Measurements from ENCODE around the gene VAPB.
"Not testable (repeated sequence)": the region's sequence is repeated elsewhere in the genome, so short reads cannot be mapped to it uniquely, and the experiment has no call there.

The VAPB gene

DNA sequence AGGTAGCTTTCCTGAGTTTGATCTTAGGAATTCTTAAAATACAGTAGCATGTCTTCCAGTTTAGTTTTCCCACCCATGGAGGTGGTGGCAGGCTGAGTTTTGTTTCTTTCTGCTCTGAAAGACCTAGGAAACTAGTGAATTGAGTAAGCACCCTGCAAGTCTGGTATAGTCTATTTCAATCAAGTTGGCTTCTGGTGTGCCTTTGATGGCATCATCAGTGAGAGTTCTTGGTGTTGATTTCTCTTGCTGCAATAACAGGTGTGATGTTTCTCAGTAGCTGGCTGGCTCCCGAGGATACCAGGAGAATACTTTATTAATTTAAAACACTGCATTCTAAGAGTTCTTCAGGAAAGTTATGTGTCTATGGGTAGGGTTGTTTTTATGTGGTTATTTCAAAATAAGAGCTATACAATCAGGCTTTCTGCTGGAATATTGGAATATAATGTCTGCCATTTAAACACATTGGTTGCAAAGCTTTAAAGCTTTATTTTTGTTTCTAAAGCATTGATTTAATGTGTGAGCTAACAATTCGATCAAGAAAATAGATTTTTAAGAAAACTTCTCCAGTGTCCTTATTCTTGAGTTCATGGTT, 19.0 kb downstream of the VAPB start:
- no peak for DNase-seq

DNA sequence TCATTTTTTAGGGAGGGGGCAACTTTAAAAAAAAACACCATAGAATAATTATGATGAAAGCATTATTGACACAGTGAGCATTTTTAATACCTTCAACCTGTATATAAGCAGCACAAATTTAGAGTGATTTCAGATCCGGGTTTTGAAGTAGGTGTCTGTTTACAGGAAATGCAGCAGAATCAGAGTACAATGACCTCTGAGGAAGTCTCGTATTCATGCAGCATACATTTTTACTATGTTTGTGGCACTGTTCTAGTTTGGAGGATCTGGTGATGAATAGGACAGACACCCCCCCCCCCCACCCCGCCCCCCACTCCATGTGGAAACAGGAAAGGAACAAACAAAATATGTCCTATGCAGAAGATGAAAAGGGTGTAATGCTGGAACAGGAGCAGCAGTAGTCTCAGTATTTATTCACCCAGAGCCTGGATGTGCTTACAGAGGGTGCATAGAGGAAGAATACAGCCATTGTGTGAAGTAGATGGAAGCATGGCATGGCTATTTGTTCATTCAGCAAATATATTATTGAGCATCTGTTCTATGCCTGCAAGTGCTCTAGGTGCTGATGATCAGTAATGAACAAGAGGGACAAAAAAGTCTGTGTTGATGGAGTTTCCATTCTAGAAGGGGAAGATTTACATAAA, 19.7 kb downstream of the VAPB start:
- no peak for DNase-seq

DNA sequence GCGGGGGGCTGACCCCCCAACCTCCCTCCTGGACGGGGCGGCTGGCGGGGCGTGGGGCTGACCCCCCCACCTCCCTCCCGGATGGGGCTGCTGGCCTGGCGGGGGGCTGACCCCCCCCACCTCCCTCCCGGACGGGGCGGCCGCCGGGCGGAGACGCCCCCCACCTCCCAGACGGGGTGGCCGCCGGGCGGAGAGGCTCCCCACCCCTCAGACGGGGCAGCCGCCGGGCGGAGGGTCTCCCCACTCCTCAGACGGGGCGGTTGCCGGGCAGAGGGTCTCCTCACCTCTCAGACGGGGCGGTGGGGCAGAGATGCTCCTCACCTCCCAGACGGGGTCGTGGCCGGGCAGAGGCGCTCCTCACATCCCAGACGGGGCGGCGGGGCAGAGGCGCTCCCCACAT, 25.2 kb downstream of the VAPB start:
- not testable (repeated sequence) for DNase-seq

DNA sequence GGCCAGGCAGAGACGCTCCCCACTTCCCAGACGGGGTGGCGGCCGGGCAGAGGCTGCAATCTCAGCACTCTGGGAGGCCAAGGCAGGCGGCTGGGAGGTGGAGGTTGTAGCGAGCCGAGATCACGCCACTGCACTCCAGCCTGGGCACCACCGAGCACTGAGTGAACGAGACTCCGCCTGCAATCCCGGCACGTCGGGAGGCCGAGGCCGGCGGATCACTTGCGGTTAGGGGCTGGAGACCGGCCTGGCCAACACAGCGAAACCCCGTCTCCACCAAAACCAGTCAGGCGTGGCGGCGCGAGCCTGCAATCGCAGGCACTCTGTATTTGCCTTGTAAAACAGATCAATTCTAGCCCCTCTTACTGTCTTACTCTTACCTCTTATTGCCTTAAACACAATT, 25.8 kb downstream of the VAPB start:
- not testable (repeated sequence) for DNase-seq

DNA sequence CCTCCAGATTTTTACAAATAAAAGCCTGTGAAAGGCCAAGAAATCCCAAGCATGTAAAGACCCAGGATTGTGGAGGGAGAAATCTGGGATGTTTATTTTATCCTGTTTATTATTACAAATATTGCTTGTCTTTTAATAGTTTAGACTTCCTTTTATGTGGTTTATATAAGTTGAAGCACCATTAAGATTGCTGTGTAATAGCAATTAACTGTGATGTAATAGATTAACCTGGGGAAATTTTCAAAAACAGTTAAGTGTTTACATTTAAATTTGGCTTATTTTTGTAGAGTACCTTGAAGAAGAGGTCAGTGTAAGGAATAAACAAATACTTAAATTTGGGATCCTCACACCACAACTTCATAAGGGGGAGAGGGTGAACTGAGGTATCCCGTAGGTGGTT, 27.0 kb downstream of the VAPB start:
- no peak for DNase-seq

DNA sequence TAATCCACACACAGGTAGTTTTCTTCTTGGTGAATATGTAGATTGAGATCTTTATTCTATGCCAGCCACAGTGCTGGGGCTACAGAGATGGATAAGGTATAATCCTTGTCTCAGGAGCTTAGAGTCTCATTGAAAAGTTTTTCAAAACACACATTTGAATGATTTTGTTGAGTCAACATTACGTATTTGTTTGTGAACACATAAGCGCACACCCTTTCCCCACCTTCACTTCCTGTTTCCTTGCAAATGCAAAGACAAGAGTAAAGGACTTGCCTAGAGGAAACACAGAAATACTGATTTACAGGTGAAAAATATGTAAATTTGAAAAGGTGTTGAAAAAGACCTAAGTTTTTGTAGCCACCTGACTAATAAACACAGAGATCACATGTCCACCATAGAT, 27.8 kb downstream of the VAPB start:
- no peak for DNase-seq

DNA sequence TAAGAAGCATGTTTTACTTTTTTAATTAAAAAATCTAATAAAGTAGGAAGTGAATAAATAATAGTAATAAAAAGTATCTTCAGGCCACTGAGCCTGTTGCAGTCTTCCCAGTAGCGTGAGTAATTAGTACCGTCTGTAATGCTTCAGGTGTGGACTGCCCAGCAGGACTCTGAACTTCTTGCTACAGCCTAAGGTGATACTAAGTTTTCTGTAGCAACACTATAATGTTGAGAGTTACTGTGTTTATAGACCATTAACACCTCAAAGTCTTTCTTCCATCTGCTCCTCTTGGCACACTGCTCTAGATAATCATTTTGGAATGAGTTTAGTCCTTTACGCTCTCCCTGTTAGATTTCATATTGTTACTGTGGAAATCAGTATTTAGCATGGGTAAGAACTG, 28.4 kb downstream of the VAPB start:
- no peak for DNase-seq

DNA sequence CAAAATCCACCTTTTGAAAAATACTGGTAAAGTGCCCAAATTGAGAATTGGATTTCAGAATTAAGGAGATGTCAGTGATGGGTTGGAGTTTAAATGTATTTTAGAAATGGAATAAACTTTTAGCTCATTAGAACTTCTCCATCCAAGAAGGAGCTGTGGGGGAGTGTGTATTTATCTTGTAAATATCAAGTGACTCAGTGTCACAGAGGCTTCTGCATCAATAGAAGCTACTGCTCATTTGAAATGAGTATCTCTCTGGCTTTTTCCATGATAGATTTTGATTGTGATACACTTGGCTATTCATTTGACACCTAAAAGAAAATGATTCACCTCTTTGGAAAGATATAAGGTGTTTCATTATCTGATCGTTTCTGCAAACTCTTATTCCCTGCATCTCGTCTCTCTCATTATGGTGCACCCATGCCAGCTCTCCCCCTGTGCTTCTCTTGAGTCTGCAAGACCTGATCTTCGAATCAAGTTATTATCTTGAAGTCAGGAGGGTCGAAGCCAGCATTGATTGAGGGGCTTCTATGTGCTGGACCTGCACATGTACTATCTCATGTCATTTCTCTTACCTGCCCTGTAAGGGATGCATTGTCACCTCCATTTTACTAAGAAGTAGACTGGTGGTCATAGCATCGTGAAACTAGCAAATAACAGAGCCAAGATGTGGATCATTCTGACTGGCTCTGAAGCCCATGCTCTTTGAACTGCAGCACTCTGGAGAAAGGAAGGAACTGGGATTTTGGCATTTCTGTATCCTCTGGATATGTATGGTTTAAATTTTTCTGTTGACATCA, 30.1 kb downstream of the VAPB start:
- no peak for DNase-seq

DNA sequence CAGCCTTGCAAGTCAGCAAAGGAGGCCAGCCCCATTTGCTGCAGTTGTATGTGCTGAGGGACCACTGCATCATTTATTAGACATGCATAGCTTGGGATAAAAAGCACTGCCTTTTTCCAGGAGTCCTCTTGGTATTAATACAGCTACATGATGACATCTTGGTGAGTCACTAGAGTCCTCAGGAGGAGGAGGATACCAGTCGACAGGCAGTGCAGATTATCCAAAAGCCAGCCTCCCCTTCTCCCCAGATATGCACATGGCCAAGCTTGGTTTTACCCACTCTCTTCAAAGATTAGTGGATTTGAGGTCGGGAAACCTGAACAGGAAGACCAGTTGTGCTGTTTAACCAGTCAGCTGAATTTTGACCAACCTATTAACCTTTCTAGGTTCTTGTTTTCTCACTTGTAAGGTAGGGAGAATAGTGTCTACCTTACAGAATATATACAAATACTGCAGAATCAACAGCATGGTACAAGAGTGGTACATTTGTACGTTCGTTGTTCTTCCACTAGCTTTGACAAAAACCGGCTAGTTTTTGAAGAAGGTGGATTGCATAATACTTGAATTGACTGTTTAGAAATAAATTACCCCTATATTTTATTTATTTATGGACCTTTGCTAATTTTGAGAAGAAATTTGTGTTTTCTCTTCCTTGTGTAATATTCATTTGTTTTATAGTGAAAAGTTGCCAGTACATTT, 31.9 kb downstream of the VAPB start:
- no peak for DNase-seq

DNA sequence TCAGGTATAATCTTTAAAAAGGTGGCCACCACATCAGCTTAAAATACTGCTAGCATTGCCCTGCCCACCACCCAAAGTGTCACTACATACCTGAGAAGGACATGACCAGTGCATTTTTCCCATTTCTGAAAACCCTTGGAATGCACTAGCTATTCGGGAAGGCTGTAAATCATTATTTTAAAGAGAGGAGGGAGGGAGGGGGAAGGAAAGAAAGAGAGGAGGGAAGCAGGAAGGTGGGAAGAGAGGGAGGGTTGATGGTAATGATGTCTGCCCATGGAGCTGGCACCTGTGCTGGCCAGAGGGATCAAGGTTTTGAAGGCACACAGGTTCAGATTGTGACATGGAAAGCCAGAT, 32.4 kb downstream of the VAPB start:
- no peak for DNase-seq

DNA sequence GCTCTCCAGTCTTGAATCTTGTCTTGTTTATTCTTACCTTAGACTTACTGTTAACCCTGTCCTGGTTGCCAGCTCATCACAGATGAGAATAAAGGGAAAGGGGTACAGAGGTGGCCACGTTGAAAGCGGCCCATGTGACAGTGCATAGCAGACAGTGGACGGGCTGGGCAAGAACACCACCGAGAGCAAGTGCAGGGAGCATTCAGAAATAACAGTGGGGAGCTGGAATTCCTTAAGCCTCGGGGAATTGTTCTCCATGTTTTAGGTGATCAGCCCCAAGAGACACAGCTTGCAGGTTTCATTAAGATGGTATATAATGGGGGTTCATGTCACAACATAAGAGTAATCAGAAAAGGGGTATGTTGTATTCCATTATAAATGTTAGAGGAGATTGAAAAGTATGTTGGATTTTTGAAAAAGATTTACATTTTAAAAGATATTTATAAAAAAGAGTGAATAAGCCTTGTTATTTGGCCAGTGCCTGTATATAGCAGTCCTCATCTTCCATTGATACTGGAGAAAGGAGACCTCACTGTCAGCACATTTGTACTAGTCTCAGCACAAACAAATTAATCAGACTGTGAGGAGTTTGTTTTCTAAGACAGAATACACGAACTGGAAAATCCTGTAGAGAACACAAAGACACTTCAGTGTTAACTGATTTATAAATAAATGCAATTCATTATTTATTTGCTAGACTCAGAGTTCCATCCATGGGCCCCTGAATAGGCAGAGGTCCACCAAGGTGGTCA, 35.4 kb downstream of the VAPB start:
- no peak for DNase-seq

DNA sequence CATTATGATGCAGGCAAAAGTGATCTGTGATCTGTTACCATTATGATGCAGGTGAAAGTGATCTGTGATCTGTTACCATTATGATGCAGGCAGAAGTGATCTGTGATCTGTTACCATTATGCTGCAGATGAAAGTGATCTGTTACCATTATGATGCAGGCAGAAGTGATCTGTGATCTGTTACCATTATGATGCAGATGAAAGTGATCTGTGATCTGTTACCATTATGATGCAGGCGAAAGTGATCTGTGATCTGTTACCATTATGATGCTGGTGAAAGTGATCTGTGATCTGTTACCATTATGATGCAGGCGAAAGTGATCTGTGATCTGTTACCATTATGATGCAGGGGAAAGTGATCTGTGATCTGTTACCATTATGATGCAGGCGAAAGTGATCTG, 38.5 kb downstream of the VAPB start:
- not testable (repeated sequence) for DNase-seq

DNA sequence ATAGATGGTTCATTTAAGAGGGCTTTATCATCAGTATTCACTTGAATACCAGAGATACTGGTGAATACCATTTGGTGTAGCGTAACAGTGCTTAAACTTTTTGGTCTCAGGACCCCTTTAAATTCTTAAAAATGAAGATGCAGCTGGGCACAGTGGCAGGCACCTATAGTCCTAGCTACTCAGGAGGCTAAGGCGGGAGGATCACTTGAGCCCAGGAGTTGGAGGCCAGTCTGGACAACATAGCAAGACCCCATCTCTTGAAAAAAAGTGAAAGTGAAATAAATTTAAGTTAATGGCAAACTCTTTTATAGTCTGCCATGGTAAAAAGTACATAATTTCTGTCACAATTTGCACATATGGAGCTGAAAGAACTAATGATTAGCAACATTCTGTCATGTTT, 39.3 kb downstream of the VAPB start:
- no peak for DNase-seq

DNA sequence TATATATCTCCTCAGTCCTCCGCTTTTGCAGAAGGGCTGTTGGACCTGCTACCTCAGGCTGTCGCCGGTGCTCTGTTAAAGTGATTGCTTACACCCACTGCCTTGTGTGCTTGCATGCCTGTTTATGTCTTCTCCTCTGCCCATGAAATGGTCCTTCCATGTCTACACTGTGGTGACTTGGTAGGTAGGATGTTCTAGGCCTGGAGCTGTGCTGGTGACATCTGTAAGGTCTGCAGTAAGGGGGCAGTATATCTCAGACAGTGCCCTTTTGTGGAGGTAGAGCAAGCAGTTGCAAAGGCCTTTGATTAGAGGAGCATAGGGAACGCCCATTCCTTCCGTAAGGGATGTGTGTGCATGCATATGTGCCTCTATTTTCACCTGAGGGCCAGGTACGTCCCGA, 40.3 kb downstream of the VAPB start:
- DNase-seq = no peak

DNA sequence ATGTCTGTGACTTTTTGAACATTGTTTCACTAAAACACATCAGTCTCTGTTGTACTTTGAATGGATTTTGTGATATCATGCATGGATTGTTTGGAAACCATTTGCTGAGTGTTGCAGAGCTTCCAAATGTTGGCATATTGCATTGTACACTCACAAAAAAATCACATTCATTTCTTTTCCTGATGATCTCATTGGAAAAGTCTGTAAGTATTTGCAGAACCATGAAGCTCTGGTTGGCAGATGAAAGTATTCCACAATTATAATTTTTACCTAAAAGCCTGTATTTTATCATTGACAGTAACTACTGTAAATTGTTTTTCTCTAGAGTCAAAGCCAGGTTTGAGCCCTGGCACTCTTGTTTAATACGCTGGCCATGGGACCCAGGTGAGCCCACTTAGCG, 42.1 kb downstream of the VAPB start:
- no peak for DNase-seq

DNA sequence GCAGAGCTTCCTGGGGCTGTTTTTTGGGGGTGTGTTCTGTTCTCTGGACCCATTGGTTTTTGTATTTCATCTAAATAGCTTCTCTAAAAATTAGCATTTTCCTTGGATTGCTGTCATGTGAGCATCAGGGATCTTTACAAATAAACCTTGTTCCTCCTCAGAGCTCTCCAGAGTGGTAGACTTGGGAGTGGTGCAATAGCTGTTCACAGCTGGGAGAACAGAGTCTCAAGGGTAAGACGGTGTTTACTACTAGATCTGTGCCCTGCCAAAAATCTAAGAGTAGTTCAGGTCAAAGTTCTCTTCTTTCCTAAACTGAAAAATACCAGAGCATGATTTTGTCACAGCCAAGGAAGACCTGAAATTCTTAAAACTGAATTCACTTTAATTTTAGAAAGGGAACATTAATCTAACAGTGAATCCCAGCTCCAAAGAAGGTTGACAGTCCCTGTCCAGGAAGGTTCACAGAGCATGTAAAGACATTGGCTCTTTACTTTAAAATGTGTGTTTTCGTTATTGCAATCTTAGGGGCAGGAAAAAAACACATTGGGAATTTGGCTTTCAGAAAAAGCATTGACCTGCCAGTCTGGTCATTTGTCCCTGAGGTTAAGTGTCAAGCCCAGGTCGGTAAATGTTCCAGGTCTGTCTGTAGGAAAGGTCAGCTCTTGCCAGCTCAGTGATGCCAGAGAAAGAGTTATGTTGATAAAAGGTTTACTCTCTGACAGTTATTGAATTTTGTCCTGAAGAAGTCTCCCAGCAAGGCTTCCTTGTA, 43.3 kb downstream of the VAPB start:
- DNase-seq = no peak

DNA sequence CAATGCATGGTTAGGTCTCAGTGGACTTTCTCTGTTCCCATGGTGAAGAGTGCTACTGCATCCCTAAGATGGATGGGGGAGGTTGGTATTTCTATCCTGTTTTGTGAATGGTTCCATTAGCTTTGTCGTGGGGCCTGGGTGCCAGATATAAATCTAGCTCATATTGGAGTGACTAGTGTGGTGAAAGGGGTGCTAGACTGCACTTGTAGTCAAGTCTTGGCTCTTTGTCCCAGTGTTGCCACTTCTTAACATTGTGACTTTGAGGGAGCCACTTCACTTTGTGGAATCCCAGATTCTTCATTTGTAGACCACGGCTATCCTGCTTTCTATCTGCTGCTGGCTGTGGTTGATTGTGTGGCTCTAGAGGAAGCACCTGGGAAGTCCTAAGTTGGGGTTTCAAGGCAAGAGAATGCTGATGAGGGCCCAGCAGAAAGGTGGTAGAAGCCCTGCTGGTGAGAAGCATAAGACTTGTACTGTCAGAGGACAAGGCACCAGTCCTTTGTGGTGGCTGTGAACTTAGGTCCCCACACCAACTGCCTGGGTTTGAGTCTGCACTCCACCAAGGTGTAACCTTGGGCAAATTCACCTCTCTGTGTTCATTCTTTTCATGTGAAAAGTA, 44.1 kb downstream of the VAPB start:
- DNase-seq = no peak

DNA sequence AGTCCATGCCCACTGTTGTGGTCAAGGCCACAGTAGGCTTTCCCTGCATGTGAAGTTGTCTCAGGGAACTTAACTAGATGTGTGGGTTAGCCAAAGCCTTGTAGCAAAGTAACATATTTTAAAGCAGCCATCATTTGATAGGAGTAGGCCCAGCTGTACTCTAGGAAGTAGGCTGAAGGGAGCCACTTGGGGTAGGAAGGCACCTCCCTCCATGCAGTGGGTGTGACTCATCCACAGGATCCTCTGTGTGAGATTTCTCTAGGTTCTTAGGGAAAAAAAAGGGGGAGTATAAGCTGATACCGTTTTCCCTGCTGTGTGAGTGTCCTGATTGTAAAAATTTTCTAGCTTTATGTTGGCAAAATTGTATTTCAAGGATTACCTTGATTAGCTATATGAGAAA, 44.7 kb downstream of the VAPB start:
- no peak for DNase-seq

DNA sequence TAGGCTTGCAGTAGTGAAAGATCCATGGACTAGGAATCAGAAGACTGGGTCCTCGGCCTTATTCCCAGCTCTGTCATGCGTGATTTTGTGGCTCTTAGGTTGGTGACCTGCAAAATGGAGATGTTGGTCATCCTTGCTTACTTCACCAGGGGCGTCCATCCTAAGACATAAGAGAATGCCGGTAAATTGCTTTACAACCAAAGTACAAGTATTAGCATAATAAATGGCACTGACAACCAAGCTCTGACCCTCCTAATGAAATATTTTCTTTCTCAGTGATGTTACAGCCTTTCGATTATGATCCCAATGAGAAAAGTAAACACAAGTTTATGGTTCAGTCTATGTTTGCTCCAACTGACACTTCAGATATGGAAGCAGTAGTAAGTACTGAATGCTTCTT, 45.3 kb downstream of the VAPB start:
- no peak for DNase-seq

DNA sequence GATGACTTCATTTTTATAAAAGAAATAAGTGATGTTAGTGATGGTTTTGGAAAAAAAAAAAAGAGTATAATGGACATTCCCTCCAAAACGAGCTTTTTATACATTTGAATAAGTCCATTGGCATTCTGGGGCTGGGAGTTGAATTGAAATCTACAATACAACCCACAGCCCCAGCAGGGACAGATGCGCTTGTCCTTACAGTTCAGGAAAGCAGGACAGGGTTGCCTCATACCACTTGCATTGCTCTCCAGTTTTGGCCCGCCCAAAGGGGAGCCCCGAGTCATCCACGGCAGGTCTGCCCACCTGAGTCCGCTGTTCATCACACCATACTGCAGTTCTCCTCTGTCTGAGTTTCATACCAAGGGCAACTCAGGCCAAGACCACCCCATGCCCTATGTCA, 46.2 kb downstream of the VAPB start:
- no peak for DNase-seq

DNA sequence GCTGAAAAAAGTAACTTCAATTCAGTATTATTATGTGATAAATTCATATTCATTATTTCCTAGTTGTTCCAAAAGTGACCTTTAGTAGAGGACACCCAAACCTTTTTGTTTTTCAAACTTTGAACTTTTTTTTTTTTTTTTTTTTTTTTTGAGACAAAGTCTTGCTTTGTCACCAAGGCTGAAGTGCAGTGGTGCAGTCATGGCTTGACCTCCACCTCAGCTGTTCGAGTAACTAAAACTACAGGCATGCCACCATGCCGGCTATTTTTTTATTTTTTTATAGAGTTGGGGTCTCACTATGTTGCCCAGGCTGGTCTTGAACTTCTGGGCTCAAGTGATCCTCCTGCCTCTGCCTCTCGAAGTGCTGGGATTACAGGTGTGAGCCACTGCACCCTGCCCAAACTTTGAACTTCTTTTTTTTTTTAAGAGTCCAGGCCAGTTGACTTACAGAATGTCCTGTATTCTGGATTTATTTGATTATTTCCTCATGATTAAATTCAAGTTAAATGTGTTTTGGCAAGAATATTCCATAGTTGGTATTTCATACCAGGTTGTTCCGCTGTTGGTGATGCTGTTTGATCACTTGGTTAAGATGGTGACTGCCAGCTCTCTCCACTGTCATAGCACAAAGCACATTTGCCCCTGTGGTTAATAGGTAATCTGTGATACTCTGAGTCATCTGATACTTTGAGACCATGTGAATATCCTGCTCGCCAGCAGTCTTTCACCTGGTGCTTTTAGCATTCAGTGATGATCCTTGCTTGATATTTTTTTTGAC, 48.0 kb downstream of the VAPB start:
- DNase-seq = no peak

All from activated T-cell treated with anti-CD3 and anti-CD28 coated beads for 4 hours (primary cell).